GM12878 (cell line): ENCODE data around the gene OXCT1. TPM values are rescaled to one million over a fixed set of nuclear protein-coding genes. Genes with fewer than 3 reads are reported as not detected.

Source experiments
- ATAC-seq: fragments of 200-7000 bp; cut with Tn5 transposase; 3 replicates; pipeline ENCODE4 v1.9.1; 2020; ENCODE audit warnings: mild to moderate bottlenecking, moderate library complexity
- BruUV-seq: library from RNA; stranded (reverse); fragments of 400-500 nt; replicated peaks from 2 replicates; lab custom pipeline; 2021; lab: Mats Ljungman, UMichigan
- CTCF ChIA-PET: fragments of 300-600 bp; sonication (Branson Sonifier 250); formaldehyde crosslinking; extraction: SDS; loops from one replicate; lab custom pipeline; 2021; ENCODE audit warnings: inconsistent platforms; lab: Yijun Ruan, JAX
- POLR2A ChIA-PET: fragments of 350-600 bp; formaldehyde crosslinking; extraction: SDS; loops from one replicate; lab custom pipeline; 2021; ENCODE audit warnings: inconsistent platforms; lab: Charles Lee
- RAD21 ChIA-PET: fragments of 300-600 bp; sonication (Branson Sonifier 250); formaldehyde crosslinking; loops from one replicate; lab custom pipeline; 2023; ENCODE audit warnings: antibody characterized with exemption; ENCODE audit not compliant: unreplicated experiment; lab: Charles Lee
- SMC1A ChIA-PET: fragments of 300-600 bp; sonication (Branson Sonifier 250); formaldehyde crosslinking; loops from one replicate; lab custom pipeline; 2023; ENCODE audit not compliant: unreplicated experiment, uncharacterized antibody; lab: Charles Lee
- DNase-seq: peaks from one replicate; pipeline ENCODE4 v3.0.0-alpha.2; 2011; ENCODE audit warnings: low read depth, low spot score
- FAIRE-seq: peaks from 3 replicates; lab custom pipeline; 2011; peaks lifted over from hg19 to GRCh38; lab: Jason Lieb, UNC
- H2AFZ ChIP-seq: 2 replicates; pipeline ENCODE4 v1.6.0; 2011; ENCODE audit warnings: low read depth, low read length, control low read depth; ENCODE audit not compliant: control insufficient read depth
- H3K27ac ChIP-seq: 2 replicates; pipeline ENCODE4 v1.5.1; 2011; ENCODE audit warnings: control low read depth; ENCODE audit not compliant: control insufficient read depth, insufficient read depth
- H3K27me3 ChIP-seq, 2 experiments: replicated peaks in 1 of 2; 2 replicates each; pipeline versions ENCODE4 v1.6.0 to v1.6.1; 2011; ENCODE audit warnings: low read length in 1 of 2; ENCODE audit not compliant: control insufficient read depth in 2 of 2, insufficient read depth in 2 of 2
- H3K36me3 ChIP-seq, 2 experiments: 2 replicates each; pipeline ENCODE4 v1.5.1; 2011; ENCODE audit warnings: low read length in 1 of 2; ENCODE audit not compliant: control insufficient read depth in 2 of 2, insufficient read depth in 2 of 2
- H3K4me1 ChIP-seq: 2 replicates; pipeline ENCODE4 v1.6.1; 2011; ENCODE audit warnings: mild to moderate bottlenecking, low read length, moderate library complexity, mixed read lengths; ENCODE audit not compliant: control insufficient read depth, insufficient read depth
- H3K4me2 ChIP-seq: 2 replicates; pipeline ENCODE4 v1.6.0; 2011; ENCODE audit warnings: control low read depth; ENCODE audit not compliant: control insufficient read depth, insufficient read depth
- H3K4me3 ChIP-seq: fragments of 200-600 bp; sonication (generic); 2 replicates; pipeline ENCODE4 v1.5.1; 2016
- H3K79me2 ChIP-seq: 2 replicates; pipeline ENCODE4 v1.6.0; 2011; ENCODE audit warnings: low read length; ENCODE audit not compliant: control insufficient read depth, insufficient read depth
- H3K9ac ChIP-seq: 2 replicates; pipeline ENCODE4 v1.8.0; 2011; ENCODE audit warnings: low read length, control low read depth, mixed read lengths; ENCODE audit not compliant: control insufficient read depth, insufficient read depth
- H3K9me3 ChIP-seq: replicated peaks from 3 replicates; pipeline ENCODE4 v1.5.1; 2011; ENCODE audit warnings: mild to moderate bottlenecking, low read length; ENCODE audit not compliant: control insufficient read depth, insufficient read depth
- H4K20me1 ChIP-seq: 2 replicates; pipeline ENCODE4 v1.6.0; 2011; ENCODE audit not compliant: control insufficient read depth, insufficient read depth
- E2F4 ChIP-seq: IDR thresholded peaks from 2 replicates; pipeline ENCODE4 v1.6.1; 2012; ENCODE audit warnings: low read depth, low read length, improper control_type of control experiment
- EED ChIP-seq: sonication (generic); IDR thresholded peaks from 2 replicates; pipeline ENCODE4 v1.6.1; 2016; ENCODE audit warnings: antibody characterized with exemption, low read depth
- ETV6 ChIP-seq, 2 experiments: fragments of 450-650 bp in 1 of 2; IDR thresholded peaks in 1 of 2; conservative IDR thresholded peaks in 1 of 2; 2 replicates each; pipeline ENCODE4 v1.6.1; 2014; ENCODE audit warnings: antibody characterized with exemption in 1 of 2, borderline replicate concordance in 1 of 2, low read depth in 1 of 2, mild to moderate bottlenecking in 1 of 2, moderate library complexity in 1 of 2
- HDGF ChIP-seq: fragments of 450-650 bp; IDR thresholded peaks from 2 replicates; pipeline ENCODE4 v1.6.1; 2016; ENCODE audit warnings: antibody characterized with exemption
- LARP7 ChIP-seq: fragments of 450-650 bp; IDR thresholded peaks from 2 replicates; pipeline ENCODE4 v1.6.1; 2017; ENCODE audit warnings: mild to moderate bottlenecking
- MEF2B ChIP-seq: fragments of 450-650 bp; IDR thresholded peaks from 2 replicates; pipeline ENCODE4 v1.6.1; 2018; ENCODE audit warnings: mild to moderate bottlenecking, moderate library complexity; ENCODE audit not compliant: partially characterized antibody, poor library complexity, severe bottlenecking
- POLR2A ChIP-seq: IDR thresholded peaks from 2 replicates; pipeline ENCODE4 v1.6.1; 2011; ENCODE audit warnings: low read depth, mild to moderate bottlenecking, low read length
- RELA ChIP-seq: fragments of 450-650 bp; IDR thresholded peaks from 2 replicates; pipeline ENCODE4 v1.8.0; 2014; ENCODE audit warnings: borderline replicate concordance; ENCODE audit not compliant: partially characterized antibody
- SMC3 ChIP-seq: IDR thresholded peaks from 2 replicates; pipeline ENCODE4 v1.6.1; 2011; ENCODE audit warnings: low read length, improper control_type of control experiment, borderline replicate concordance
- SREBF1 ChIP-seq: IDR thresholded peaks from 2 replicates; pipeline ENCODE4 v1.6.1; 2012; ENCODE audit warnings: mild to moderate bottlenecking, low read length
- ZBTB40 ChIP-seq: fragments of 450-650 bp; IDR thresholded peaks from 2 replicates; pipeline ENCODE4 v1.6.1; 2016; ENCODE audit warnings: mild to moderate bottlenecking, moderate library complexity, borderline replicate concordance
- ZNF217 ChIP-seq: fragments of 450-650 bp; IDR thresholded peaks from 2 replicates; pipeline ENCODE4 v1.6.1; 2017; ENCODE audit warnings: antibody characterized with exemption, mild to moderate bottlenecking
- ZNF274 ChIP-seq: IDR thresholded peaks from one replicate; pipeline ENCODE4 v1.8.0; 2011; ENCODE audit not compliant: insufficient read length, insufficient read depth
- WGBS: methylation state at CpG from one replicate; pipeline ENCODE4 v1.1.6; 2016; ENCODE audit warnings: low lambda C conversion rate; ENCODE audit not compliant: insufficient replicate concordance, insufficient coverage; ENCODE audit errors: missing lambda C conversion rate; 5-methylcytosine and 5-hydroxymethylcytosine counted together
- in situ Hi-C: fragments of 300-500 bp; cut with MboI; formaldehyde crosslinking; loops from 9 replicates; pipeline ENCODE4 v1.14.3; 2018; ENCODE audit warnings: mixed read lengths
- intact Hi-C: fragments of 100-400 bp; cut with micrococcal nuclease; formaldehyde crosslinking; loops from one replicate; pipeline ENCODE4 v1.14.2; 2022; ENCODE audit not compliant: unreplicated experiment
- polyA plus RNA-seq, 11 experiments: library from polyadenylated mRNA; depleted of rRNA in 4 of 11; unstranded in 6 of 11; stranded (reverse) in 5 of 11; fragments of >200 nt; fragmentation: Nextera tagmentation in 4 of 11; fragmentation: Illumina TruSeq in 1 of 11; extraction: Ambion mirVana in 4 of 11; extraction: Trizol in 1 of 11; gene quantifications; 1 replicate in 1 of 11; 2 replicates in 10 of 11; pipeline versions ENCODE4 v1.2.1 to v1.2.3, GENCODE V29; 2011 to 2016; ENCODE audit warnings: inconsistent platforms in 2 of 11, missing spikeins in 2 of 11, low read depth in 1 of 11
- total RNA-seq, 4 experiments: library from RNA; depleted of rRNA in 3 of 4; stranded (reverse); fragments of >200 nt in 3 of 4; fragmentation: Illumina TruSeq in 1 of 4; extraction: Trizol in 1 of 4; gene quantifications; 2 replicates each; pipeline versions ENCODE4 v1.2.1 to v1.2.3, GENCODE V29; 2013 to 2021

Gene OXCT1
- total and polyA plus RNA-seq, 10 of the 15 experiments (the other 5 are each of a cell fraction or from before 2014, with no cell fraction given): 46.9 to 103 (median 70.5) TPM

- CTCF ChIA-PET: interaction anchor here (0.6 to 1.3 kb wide), 2 partner anchors 96 to 187 kb away, joined by 3 to 5 read pairs; no protein-coding TSS in a partner anchor
- in situ Hi-C loops: no loop called here
These were observed 413 bp upstream of the OXCT1 start for GRCh38 chr5:41870627-41871048.

More at GRCh38 chr5:41870627-41871048, 413 bp upstream of the OXCT1 start:
- peak overlapping the region; percentile 85 for H2AFZ ChIP-seq
- H3K9ac ChIP-seq: peak overlapping the region; percentile 94
- H3K27me3 ChIP-seq: no peaks in the 10 kb centered on the region
- H3K4me3 ChIP-seq: peak overlapping the region; percentile 79
- ChIA-PET RAD21 (interaction anchor here (0.9 kb wide), 1 partner anchor 34 kb away, joined by 5 read pairs; the partner anchor contains the start of gene RIMOC1), POLR2A (interaction anchor here (1.1 to 1.3 kb wide), 2 partner anchors 33 to 55 kb away, joined by 4 to 5 read pairs; partner anchors contain the start of genes FBXO4 and RIMOC1), SMC1A (no interaction called here)
- intact Hi-C loops: loop anchor here (1.0 kb wide), 2 partner anchors 34 to 54 kb away; partner anchors contain the start of gene RIMOC1
- no peaks in the 10 kb centered on the region for H4K20me1 ChIP-seq
- DNase-seq: no peak
- H3K4me2 ChIP-seq: peak overlapping the region; percentile 35
- H3K4me1 ChIP-seq: peaks cover 6% of the 10 kb centered on the region
- H3K9me3 ChIP-seq: peaks cover 3% of the 10 kb centered on the region; the same call in 1 of the 3 replicates
- peak overlapping the region; percentile 89 for H3K27ac ChIP-seq
- no peak for ATAC-seq
- BruUV-seq: no TSS peak
- no peak for TF ChIP-seq ZNF274
- TF ChIP-seq RELA: no peak
- TF ChIP-seq ZBTB40: 0 out of 2 replicates have a peak, but pooled peaks have one; percentile 42
- TF ChIP-seq SREBF1: no peak
- no peak for TF ChIP-seq ZNF217
- TF ChIP-seq E2F4: 0 out of 2 replicates have a peak, but pooled peaks have one; percentile 7
- peak; percentile 19; the same call in 1 of the 2 replicates for TF ChIP-seq LARP7
- peak; percentile 30 for TF ChIP-seq MEF2B
- TF ChIP-seq POLR2A: peak; percentile 63; the same call in 1 of the 2 replicates
- TF ChIP-seq HDGF: peak; percentile 6; the same call in 1 of the 2 replicates
- 0 out of 4 replicates have a peak, but pooled peaks of 1 of the 2 experiments have one; percentile 2 for TF ChIP-seq ETV6 (conservative IDR thresholded peaks at IDR 0.05 in 1 of 2, IDR thresholded peaks at IDR 0.05 in 1 of 2; ENCODE audit: borderline replicate concordance in 1 of 2, low read depth in 1 of 2)
- no peak for TF ChIP-seq SMC3
- no peak for TF ChIP-seq EED
- WGBS: 14% methylated on average over 16 of the region's 16 CpGs
- no peaks in the 10 kb centered on the region for H3K36me3 ChIP-seq
- no peak for FAIRE-seq
- peaks cover 31% of the 10 kb centered on the region for H3K79me2 ChIP-seq
